Esophagus muscularis mucosa (tissue), 4 donors: ENCODE results near the gene HOXC11. TPM values are rescaled to one million over a fixed set of nuclear protein-coding genes. Genes with fewer than 3 reads are reported as not detected.

Experiments used
- DNase-seq: peaks from one replicate; pipeline ENCODE4 v3.0.0-alpha.2; 2017; ENCODE audit errors: extremely low spot score
- H3K27ac ChIP-seq, 4 donors: fragments of 200-600 bp; sonication (generic); replicated peaks in 1 of 4; 1 replicate in 3 of 4; 2 replicates in 1 of 4; pipeline ENCODE4 v1.5.1; 2016 to 2019; ENCODE audit warnings: mild to moderate bottlenecking in 1 of 4
- H3K27me3 ChIP-seq, 4 donors: fragments of 200-600 bp; sonication (generic); one replicate each; pipeline versions ENCODE4 v1.5.1 to v1.6.0; 2016 to 2019
- H3K36me3 ChIP-seq, 4 donors: fragments of 200-600 bp; sonication (generic); one replicate each; pipeline ENCODE4 v1.5.1; 2016 to 2019
- H3K4me1 ChIP-seq, 4 donors: fragments of 200-600 bp; sonication (generic); one replicate each; pipeline ENCODE4 v1.5.1; 2016 to 2019
- H3K4me3 ChIP-seq, 4 donors: fragments of 200-600 bp; sonication (generic); 1 replicate in 2 of 4; 2 replicates in 2 of 4; pipeline ENCODE4 v1.5.1; 2016 to 2019; ENCODE audit warnings: mild to moderate bottlenecking in 4 of 4, moderate library complexity in 1 of 4
- H3K9me3 ChIP-seq, 4 donors: fragments of 200-600 bp; sonication (generic); 1 replicate in 3 of 4; 2 replicates in 1 of 4; pipeline ENCODE4 v1.5.1; 2016 to 2019
- CTCF ChIP-seq, 3 experiments: fragments of 200-600 bp in 2 of 3; fragments of 450-650 bp in 1 of 3; sonication (generic) in 2 of 3; IDR thresholded peaks; one replicate each; pipeline ENCODE4 v1.5.1; 2017 to 2019; ENCODE audit warnings: antibody characterized with exemption in 3 of 3, mild to moderate bottlenecking in 2 of 3, moderate library complexity in 1 of 3
- EP300 ChIP-seq: sonication (generic); formaldehyde crosslinking; IDR thresholded peaks from one replicate; pipeline ENCODE4 v1.6.1; 2017; ENCODE audit warnings: antibody characterized with exemption
- POLR2A ChIP-seq: fragments of 450-650 bp; IDR thresholded peaks from one replicate; pipeline ENCODE4 v1.6.1; 2017; ENCODE audit warnings: antibody characterized with exemption, moderate library complexity, mild to moderate bottlenecking, low read depth
- POLR2AphosphoS5 ChIP-seq, 2 donors: sonication (generic); formaldehyde crosslinking; IDR thresholded peaks; one replicate each; pipeline ENCODE4 v1.6.1; 2017; ENCODE audit warnings: antibody characterized with exemption in 2 of 2
- WGBS: methylation state at CpG from one replicate; pipeline ENCODE4 v1.1.5; 2018; 5-methylcytosine and 5-hydroxymethylcytosine counted together
- intact Hi-C: fragments of 100-400 bp; cut with DNase I; formaldehyde crosslinking; loops from one replicate; pipeline ENCODE4 v1.15.1; 2023
- total RNA-seq, 4 donors: library from RNA; depleted of rRNA; stranded (reverse); fragments of >200 nt; gene quantifications; one replicate each; pipeline versions ENCODE4 v1.1.0 to v1.2.1, GENCODE V29; 2016

The HOXC11 gene
- total RNA-seq, 4 donors from 2014 or later = not detected

- DNase-seq = no peak
- no peaks in the 10 kb centered on the region for H3K36me3 ChIP-seq
- no peak for TF ChIP-seq POLR2A
- TF ChIP-seq CTCF (IDR thresholded peaks at IDR 0.05) = no peak
- no peak for TF ChIP-seq POLR2AphosphoS5 (IDR thresholded peaks at IDR 0.05)
- TF ChIP-seq EP300 = no peak
- 54% methylated on average over 21 of the region's 29 CpGs for WGBS
- H3K4me3 ChIP-seq = peak overlapping the region; percentile 46 to 61 (median 52)
- no peak overlapping the region for H3K27ac ChIP-seq
- H3K27me3 ChIP-seq = peaks cover 14 to 100% (median 98%) of the 10 kb centered on the region in 4 donors
- H3K9me3 ChIP-seq = no peaks in the 10 kb centered on the region
- peaks cover 34 to 61% (median 45%) of the 10 kb centered on the region in 4 donors for H3K4me1 ChIP-seq
- intact Hi-C loops = no loop called here
Measured at GRCh38 chr12:53996240-53997203, 23.6 kb downstream of the HOXC11 start.

GRCh38 chr12:53997204-53998109 is 24.5 kb downstream of the HOXC11 start:
- TF ChIP-seq EP300 (no peak), CTCF (IDR thresholded peaks at IDR 0.05) (no peak), POLR2AphosphoS5 (IDR thresholded peaks at IDR 0.05) (no peak), POLR2A (no peak)
- Histone ChIP-seq H3K4me3 (no peak overlapping the region), H3K27me3 (peaks cover 12 to 100% (median 98%) of the 10 kb centered on the region in 4 donors), H3K36me3 (no peaks in the 10 kb centered on the region), H3K4me1 (peaks cover 34 to 61% (median 45%) of the 10 kb centered on the region in 4 donors), H3K27ac (no peak overlapping the region), H3K9me3 (no peaks in the 10 kb centered on the region)
- WGBS = 22% methylated on average over 35 of the region's 35 CpGs
- intact Hi-C loops = no loop called here
- no peak for DNase-seq

- 24% methylated on average over 10 of the region's 11 CpGs for WGBS
- Histone ChIP-seq H3K36me3 (no peaks in the 10 kb centered on the region), H3K4me1 (peaks cover 34 to 61% (median 45%) of the 10 kb centered on the region in 4 donors), H3K9me3 (no peaks in the 10 kb centered on the region), H3K27me3 (peaks cover 12 to 100% (median 99%) of the 10 kb centered on the region in 4 donors), H3K27ac (no peak overlapping the region), H3K4me3 (no peak overlapping the region)
- TF ChIP-seq CTCF (IDR thresholded peaks at IDR 0.05) = no peak
- no peak for TF ChIP-seq POLR2A
- TF ChIP-seq POLR2AphosphoS5 (IDR thresholded peaks at IDR 0.05) = no peak
- TF ChIP-seq EP300 = no peak
- intact Hi-C loops = no loop called here
- no peak for DNase-seq
Measured at GRCh38 chr12:53998110-53998899, 25.4 kb downstream of the HOXC11 start.

GRCh38 chr12:53998900-53999236 is 25.9 kb downstream of the HOXC11 start:
- WGBS = 9% methylated on average over 12 of the region's 13 CpGs
- intact Hi-C loops = no loop called here
- H3K27me3 ChIP-seq = peaks cover 12 to 100% (median 99%) of the 10 kb centered on the region in 4 donors

More at GRCh38 chr12:53998900-53999236, 25.9 kb downstream of the HOXC11 start:
- Histone ChIP-seq H3K4me1 (peaks cover 33 to 58% (median 45%) of the 10 kb centered on the region in 4 donors), H3K4me3 (no peak overlapping the region), H3K36me3 (no peaks in the 10 kb centered on the region), H3K9me3 (no peaks in the 10 kb centered on the region), H3K27ac (no peak overlapping the region)
- TF ChIP-seq POLR2A = no peak
- TF ChIP-seq EP300 = no peak
- no peak for TF ChIP-seq POLR2AphosphoS5 (IDR thresholded peaks at IDR 0.05)
- no peak for TF ChIP-seq CTCF (IDR thresholded peaks at IDR 0.05)
- no peak for DNase-seq
